Lower lobe of right lung (tissue), 2 donors: ENCODE data around the gene S1PR1. TPM values are rescaled to one million over a fixed set of nuclear protein-coding genes. Genes with fewer than 3 reads are reported as not detected.

Experiments
- ATAC-seq, 2 donors: fragments of 200-7000 bp; cut with Tn5 transposase; one replicate each; pipeline ENCODE4 v1.9.1; 2020 to 2022; ENCODE audit warnings: mild to moderate bottlenecking in 2 of 2, moderate library complexity in 2 of 2
- DNase-seq: peaks from one replicate; pipeline ENCODE4 v3.0.0-alpha.2; 2020
- H3K27ac ChIP-seq: fragments of 200-600 bp; one replicate; pipeline ENCODE4 v1.8.0; 2022
- H3K27me3 ChIP-seq: fragments of 200-600 bp; one replicate; pipeline ENCODE4 v1.8.0; 2022; ENCODE audit warnings: low read depth
- H3K36me3 ChIP-seq: fragments of 200-600 bp; one replicate; pipeline ENCODE4 v1.8.0; 2022; ENCODE audit warnings: mild to moderate bottlenecking
- H3K4me1 ChIP-seq: fragments of 200-600 bp; one replicate; pipeline ENCODE4 v1.8.0; 2022
- H3K4me3 ChIP-seq: fragments of 200-600 bp; one replicate; pipeline ENCODE4 v1.8.0; 2022; ENCODE audit warnings: mild to moderate bottlenecking
- H3K9me3 ChIP-seq: fragments of 200-600 bp; one replicate; pipeline ENCODE4 v1.8.0; 2022
- intact Hi-C: fragments of 100-400 bp; cut with DNase I; formaldehyde crosslinking; loops from one replicate; pipeline ENCODE4 v1.11.0; 2022
- total RNA-seq: library from RNA; stranded (reverse); fragmentation: NEBNext Ultra II Directional; extraction: Animal tissue kit (Norgen Biotek cat#: 25700); gene quantifications from one replicate; pipeline ENCODE4 v1.2.1, GENCODE V29; 2021
- TF ChIP-seq, protein P1 (sequence below): fragments of 200-600 bp; IDR thresholded peaks from one replicate; pipeline ENCODE4 v1.8.0; 2022; ENCODE audit warnings: antibody characterized with exemption, mild to moderate bottlenecking
- donor health status: DM: no; HTN: yes; CAD: no; lungs with severe emphysema.

Gene S1PR1
- total RNA-seq, 1 donor from 2014 or later: 107 TPM

DNA sequence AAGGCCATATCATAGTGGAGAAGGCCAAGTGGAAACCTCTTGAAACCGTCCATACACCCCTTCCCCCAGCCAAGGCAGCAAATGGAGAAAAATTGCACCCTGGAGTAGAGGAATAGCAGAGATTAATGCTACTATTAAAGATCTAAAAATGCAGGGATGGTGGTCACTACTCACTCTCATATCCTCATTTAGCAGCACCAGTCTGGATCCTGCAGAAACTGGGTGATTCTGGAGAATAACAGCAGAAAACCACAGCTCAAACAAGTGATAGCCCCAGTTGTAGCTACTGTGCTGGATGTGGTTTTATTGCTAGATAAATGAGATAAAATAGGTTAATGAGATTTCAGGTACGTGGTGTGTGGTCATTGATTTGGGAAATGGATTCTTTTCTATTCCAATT lies 30.3 kb downstream of the S1PR1 start:
- no peak for ATAC-seq
- Histone ChIP-seq H3K9me3 (peaks cover 10% of the 10 kb centered on the region), H3K4me3 (no peak overlapping the region), H3K27ac (no peak overlapping the region), H3K27me3 (no peaks in the 10 kb centered on the region), H3K4me1 (peaks cover 34% of the 10 kb centered on the region), H3K36me3 (no peaks in the 10 kb centered on the region)
- intact Hi-C loops: no loop called here
- DNase-seq: no peak
- TF ChIP-seq, protein P1, sequence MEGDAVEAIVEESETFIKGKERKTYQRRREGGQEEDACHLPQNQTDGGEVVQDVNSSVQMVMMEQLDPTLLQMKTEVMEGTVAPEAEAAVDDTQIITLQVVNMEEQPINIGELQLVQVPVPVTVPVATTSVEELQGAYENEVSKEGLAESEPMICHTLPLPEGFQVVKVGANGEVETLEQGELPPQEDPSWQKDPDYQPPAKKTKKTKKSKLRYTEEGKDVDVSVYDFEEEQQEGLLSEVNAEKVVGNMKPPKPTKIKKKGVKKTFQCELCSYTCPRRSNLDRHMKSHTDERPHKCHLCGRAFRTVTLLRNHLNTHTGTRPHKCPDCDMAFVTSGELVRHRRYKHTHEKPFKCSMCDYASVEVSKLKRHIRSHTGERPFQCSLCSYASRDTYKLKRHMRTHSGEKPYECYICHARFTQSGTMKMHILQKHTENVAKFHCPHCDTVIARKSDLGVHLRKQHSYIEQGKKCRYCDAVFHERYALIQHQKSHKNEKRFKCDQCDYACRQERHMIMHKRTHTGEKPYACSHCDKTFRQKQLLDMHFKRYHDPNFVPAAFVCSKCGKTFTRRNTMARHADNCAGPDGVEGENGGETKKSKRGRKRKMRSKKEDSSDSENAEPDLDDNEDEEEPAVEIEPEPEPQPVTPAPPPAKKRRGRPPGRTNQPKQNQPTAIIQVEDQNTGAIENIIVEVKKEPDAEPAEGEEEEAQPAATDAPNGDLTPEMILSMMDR: no peak

DNA sequence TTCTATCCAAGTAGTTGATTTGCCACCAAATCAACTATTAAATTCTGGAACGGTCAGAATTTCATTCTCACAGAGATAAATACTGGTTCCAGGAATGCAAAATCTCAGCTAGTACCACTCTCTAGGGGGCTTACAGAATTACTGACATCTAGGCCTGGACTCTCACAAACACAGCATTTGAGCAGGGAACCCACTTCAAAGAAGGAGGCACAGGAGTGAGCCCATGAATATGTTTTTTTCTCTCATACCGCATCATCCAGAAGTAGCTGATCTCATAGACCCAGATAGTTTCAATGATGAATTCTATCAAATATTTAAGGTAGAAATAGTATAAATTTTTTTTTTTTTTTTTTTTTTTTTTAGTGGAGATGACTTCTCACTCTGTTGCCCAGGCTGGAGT lies 32.1 kb downstream of the S1PR1 start:
- peaks cover 10% of the 10 kb centered on the region for H3K9me3 ChIP-seq
- no peak overlapping the region for H3K4me3 ChIP-seq
- H3K27ac ChIP-seq: no peak overlapping the region
- no peak for DNase-seq
- no peaks in the 10 kb centered on the region for H3K36me3 ChIP-seq
- intact Hi-C loops: no loop called here
- no peak for ATAC-seq
- peaks cover 18% of the 10 kb centered on the region for H3K4me1 ChIP-seq
- TF ChIP-seq, protein P1: no peak
- no peaks in the 10 kb centered on the region for H3K27me3 ChIP-seq

DNA sequence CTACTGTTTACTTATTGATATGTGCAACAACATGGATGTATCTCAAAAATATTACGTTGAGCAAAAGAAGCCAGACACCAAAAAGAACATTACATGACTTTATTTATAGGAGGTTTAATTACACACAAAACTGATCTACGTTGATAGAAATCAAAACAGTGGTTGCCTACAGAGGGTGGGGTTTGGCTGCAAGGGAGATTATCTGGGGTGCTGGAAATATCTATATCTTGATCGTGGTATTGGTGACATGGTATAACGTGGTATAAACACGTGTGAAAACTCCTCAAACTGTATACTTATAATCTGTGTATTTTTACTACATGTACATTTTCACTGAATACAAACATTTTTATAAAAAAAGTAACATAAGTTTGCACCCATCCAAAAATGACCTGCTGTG lies 38.9 kb downstream of the S1PR1 start:
- H3K27me3 ChIP-seq: no peaks in the 10 kb centered on the region
- intact Hi-C loops: no loop called here
- H3K27ac ChIP-seq: no peak overlapping the region
- no peaks in the 10 kb centered on the region for H3K4me1 ChIP-seq
- ATAC-seq: no peak
- no peak overlapping the region for H3K4me3 ChIP-seq
- DNase-seq: no peak
- TF ChIP-seq, protein P1: no peak
- H3K9me3 ChIP-seq: peaks cover 10% of the 10 kb centered on the region
- H3K36me3 ChIP-seq: no peaks in the 10 kb centered on the region

- no peak for ATAC-seq
- no peaks in the 10 kb centered on the region for H3K27me3 ChIP-seq
- TF ChIP-seq, protein P1: no peak
- no peak overlapping the region for H3K4me3 ChIP-seq
- H3K4me1 ChIP-seq: no peaks in the 10 kb centered on the region
- no peak for DNase-seq
- intact Hi-C loops: no loop called here
- H3K9me3 ChIP-seq: peaks cover 1% of the 10 kb centered on the region
- H3K27ac ChIP-seq: no peak overlapping the region
- H3K36me3 ChIP-seq: no peaks in the 10 kb centered on the region
Measured at GRCh38 chr1:101276818-101277217, 40.0 kb downstream of the S1PR1 start.

DNA sequence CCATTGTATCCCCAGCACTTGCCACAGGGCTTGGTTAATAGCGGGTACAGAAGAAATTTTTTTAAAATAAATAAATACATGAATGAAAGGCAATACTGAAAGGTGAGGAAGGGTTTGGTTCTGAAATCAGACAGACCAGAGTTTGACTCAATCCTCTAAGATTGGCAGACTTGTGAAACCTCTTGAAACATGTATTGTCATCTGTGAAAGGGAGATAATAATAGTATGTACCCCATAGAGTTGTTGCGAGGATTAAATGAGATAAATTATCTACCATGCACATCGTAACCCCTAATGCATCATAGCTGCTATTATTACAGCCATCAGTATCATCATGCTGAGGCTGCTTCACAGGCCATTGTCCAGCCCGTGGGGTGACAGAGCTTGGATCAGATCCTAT lies 41.4 kb downstream of the S1PR1 start:
- no peak for DNase-seq
- no peak overlapping the region for H3K27ac ChIP-seq
- H3K9me3 ChIP-seq: no peaks in the 10 kb centered on the region
- H3K4me3 ChIP-seq: no peak overlapping the region
- H3K4me1 ChIP-seq: no peaks in the 10 kb centered on the region
- H3K27me3 ChIP-seq: no peaks in the 10 kb centered on the region
- TF ChIP-seq, protein P1: no peak
- H3K36me3 ChIP-seq: no peaks in the 10 kb centered on the region
- intact Hi-C loops: no loop called here
- no peak for ATAC-seq

GRCh38 chr1:101278845-101279244 lies 42.0 kb downstream of the S1PR1 start:
- TF ChIP-seq, protein P1: no peak
- Histone ChIP-seq H3K9me3 (no peaks in the 10 kb centered on the region), H3K27ac (no peak overlapping the region), H3K36me3 (no peaks in the 10 kb centered on the region), H3K27me3 (no peaks in the 10 kb centered on the region), H3K4me1 (no peaks in the 10 kb centered on the region), H3K4me3 (no peak overlapping the region)
- intact Hi-C loops: no loop called here
- ATAC-seq (no peak), DNase-seq (no peak)
